K562 (cell line): ENCODE measurements around the gene RILP. TPM values are rescaled to one million over a fixed set of nuclear protein-coding genes. Genes with fewer than 3 reads are reported as not detected.

Source experiments
- ATAC-seq: fragments of 200-7000 bp; cut with Tn5 transposase; 3 replicates; pipeline ENCODE4 v1.9.1; 2020; ENCODE audit warnings: moderate library complexity
- BruUV-seq: library from RNA; stranded (reverse); fragments of 400-500 nt; replicated peaks from 2 replicates; lab custom pipeline; 2021; lab: Mats Ljungman, UMichigan
- CTCF ChIA-PET: fragments of 300-600 bp; formaldehyde crosslinking; extraction: SDS; loops from one replicate; lab custom pipeline; 2021; ENCODE audit warnings: low intra/inter-chr PET ratio; lab: Yijun Ruan, JAX
- POLR2A ChIA-PET: fragments of 300-600, 350-650 bp; sonication (Branson Sonifier 250); formaldehyde crosslinking; extraction: SDS; loops from one replicate; lab custom pipeline; 2021; ENCODE audit warnings: antibody characterized with exemption, inconsistent platforms; lab: Yijun Ruan, JAX
- DNase-seq, 4 experiments: peaks; one replicate each; pipeline versions ENCODE4 v3.0.0 to v3.0.0-alpha.2; 2011 to 2018; ENCODE audit warnings: low spot score in 3 of 4, mixed read lengths in 3 of 4; ENCODE audit errors: extremely low read depth in 1 of 4
- FAIRE-seq: peaks from 2 replicates; lab custom pipeline; 2011; peaks lifted over from hg19 to GRCh38; lab: Jason Lieb, UNC
- H2AFZ ChIP-seq: 2 replicates; pipeline ENCODE4 v1.6.0; 2011; ENCODE audit warnings: low read depth, low read length, control low read depth, inconsistent platforms
- H3K27ac ChIP-seq: fragments of 200-600 bp; 3 replicates; pipeline ENCODE4 v1.8.0; 2011; ENCODE audit warnings: low read depth, mild to moderate bottlenecking, control low read depth, inconsistent platforms, low read length, moderate library complexity, mixed read lengths; ENCODE audit errors: extremely low read depth
- H3K27me3 ChIP-seq, 2 experiments: fragments of 300-600 bp in 1 of 2; 2 replicates in 1 of 2; 3 replicates in 1 of 2; pipeline versions ENCODE4 v1.6.0 to v1.8.0; 2011; ENCODE audit warnings: inconsistent platforms in 2 of 2, low read length in 2 of 2, mild to moderate bottlenecking in 1 of 2, mixed read lengths in 1 of 2, moderate library complexity in 1 of 2; ENCODE audit not compliant: control insufficient read depth in 2 of 2, insufficient read depth in 2 of 2
- H3K36me3 ChIP-seq: fragments of 300-600 bp; 3 replicates; pipeline ENCODE4 v1.8.0; 2011; ENCODE audit warnings: mild to moderate bottlenecking, low read length, inconsistent platforms; ENCODE audit not compliant: control insufficient read depth, insufficient read depth
- H3K4me1 ChIP-seq, 2 experiments: fragments of 200-600 bp in 1 of 2; replicated peaks in 1 of 2; 2 replicates in 1 of 2; 3 replicates in 1 of 2; pipeline versions ENCODE4 v1.5.1 to v1.8.0; 2011; ENCODE audit warnings: inconsistent platforms in 2 of 2, low read length in 2 of 2, mild to moderate bottlenecking in 1 of 2, mixed read lengths in 1 of 2, moderate library complexity in 1 of 2; ENCODE audit not compliant: control insufficient read depth in 2 of 2, insufficient read depth in 2 of 2
- H3K4me2 ChIP-seq: 2 replicates; pipeline ENCODE4 v1.6.1; 2011; ENCODE audit warnings: low read length, control low read depth, inconsistent platforms, mixed read lengths; ENCODE audit not compliant: insufficient read depth
- H3K4me3 ChIP-seq: fragments of 200-600 bp; sonication (generic), shearing (Covaris generic); 2 replicates; pipeline ENCODE4 v1.5.1; 2016; ENCODE audit warnings: control low read depth, inconsistent platforms
- H3K79me2 ChIP-seq: fragments of 200-600 bp; 3 replicates; pipeline ENCODE4 v1.8.0; 2011; ENCODE audit warnings: low read length, inconsistent platforms; ENCODE audit not compliant: control insufficient read depth, insufficient read depth
- H3K9ac ChIP-seq, 2 experiments: 2 replicates each; pipeline versions ENCODE4 v1.6.0 to v1.6.1; 2011; ENCODE audit warnings: low read depth in 2 of 2, low read length in 2 of 2, control low read depth in 1 of 2, inconsistent platforms in 1 of 2, mild to moderate bottlenecking in 1 of 2, mixed read lengths in 1 of 2; ENCODE audit not compliant: insufficient read depth in 1 of 2
- H3K9me1 ChIP-seq: one replicate; pipeline ENCODE4 v1.6.0; 2011; ENCODE audit warnings: inconsistent platforms, mild to moderate bottlenecking, low read length, moderate library complexity; ENCODE audit not compliant: control insufficient read depth, insufficient read depth
- H3K9me3 ChIP-seq: replicated peaks from 2 replicates; pipeline ENCODE4 v1.5.1; 2011; ENCODE audit warnings: low read depth, low read length, inconsistent platforms; ENCODE audit not compliant: control insufficient read depth, insufficient read depth
- H4K20me1 ChIP-seq: replicated peaks from 2 replicates; pipeline ENCODE4 v1.6.1; 2011; ENCODE audit warnings: low read length, inconsistent platforms, mixed read lengths; ENCODE audit not compliant: control insufficient read depth, insufficient read depth
- BACH1 ChIP-seq: fragments of 200-800 bp; sonication (Bioruptor generic); IDR thresholded peaks from 2 replicates; pipeline ENCODE4 v1.6.1; 2016; ENCODE audit warnings: missing genetic modification characterization, missing compliant biosample characterization
- BRCA1 ChIP-seq, 2 experiments: fragments of 450-650 bp in 1 of 2; sonication (generic) in 1 of 2; formaldehyde crosslinking in 1 of 2; IDR thresholded peaks; 2 replicates each; pipeline versions ENCODE4 v1.5.0 to v1.6.1; 2017 to 2020; ENCODE audit warnings: mild to moderate bottlenecking in 1 of 2, missing genetic modification reagents in 1 of 2
- CHD1 ChIP-seq: fragments of 200-600 bp; sonication (generic); IDR thresholded peaks from one replicate; pipeline ENCODE4 v1.6.1; 2012; ENCODE audit warnings: mild to moderate bottlenecking, moderate library complexity, low read length, inconsistent platforms
- ERF ChIP-seq: fragments of 450-650 bp; formaldehyde crosslinking; IDR thresholded peaks from 2 replicates; pipeline ENCODE4 v1.4.0; 2020; ENCODE audit warnings: mild to moderate bottlenecking, mixed read lengths
- HDAC8 ChIP-seq: fragments of 450-650 bp; IDR thresholded peaks from 2 replicates; pipeline ENCODE4 v1.6.1; 2016; ENCODE audit warnings: mild to moderate bottlenecking, missing genetic modification characterization, moderate library complexity, missing compliant biosample characterization
- MTA3 ChIP-seq: fragments of 450-650 bp; formaldehyde crosslinking; IDR thresholded peaks from 2 replicates; pipeline ENCODE4 v1.6.1; 2017; ENCODE audit warnings: mild to moderate bottlenecking, borderline replicate concordance
- NFATC3 ChIP-seq: fragments of 450-650 bp; IDR thresholded peaks from 2 replicates; pipeline ENCODE4 v1.6.1; 2017; ENCODE audit warnings: mild to moderate bottlenecking
- POLR2A ChIP-seq: fragments of 450-650 bp; conservative IDR thresholded peaks from 2 replicates; pipeline ENCODE4 v1.6.1; 2016
- POLR2G ChIP-seq: fragments of 200-400 bp; formaldehyde crosslinking; IDR thresholded peaks from 2 replicates; pipeline ENCODE4 v1.6.1; 2017; ENCODE audit warnings: low read depth, mild to moderate bottlenecking, antibody characterized with exemption, low read length, moderate library complexity
- SAFB2 ChIP-seq: fragments of 200-400 bp; formaldehyde crosslinking; IDR thresholded peaks from 2 replicates; pipeline ENCODE4 v1.6.1; 2018; ENCODE audit warnings: borderline replicate concordance, low read length, low read depth, moderate library complexity; ENCODE audit not compliant: severe bottlenecking
- SMAD4 ChIP-seq: fragments of 250-450 bp; sonication (Bioruptor Pico); conservative IDR thresholded peaks from 2 replicates; pipeline ENCODE4 v1.8.0; 2021; ENCODE audit warnings: inconsistent platforms, mild to moderate bottlenecking, moderate library complexity
- ZFP1 ChIP-seq: fragments of 450-650 bp; formaldehyde crosslinking; IDR thresholded peaks from 2 replicates; pipeline ENCODE4 v1.4.0; 2020; ENCODE audit warnings: mild to moderate bottlenecking, mixed read lengths
- ZKSCAN8 ChIP-seq: fragments of 200-800 bp; sonication (Bioruptor generic); IDR thresholded peaks from 2 replicates; pipeline ENCODE4 v1.6.1; 2016; ENCODE audit warnings: missing genetic modification characterization, missing compliant biosample characterization
- ZNF644 ChIP-seq: fragments of 200-800 bp; sonication (Bioruptor generic); IDR thresholded peaks from 2 replicates; pipeline ENCODE4 v1.6.1; 2016; ENCODE audit warnings: low read depth, missing genetic modification characterization, missing compliant biosample characterization
- ZNF668 ChIP-seq: fragments of 250-450 bp; sonication (Bioruptor Pico); IDR thresholded peaks from 2 replicates; pipeline ENCODE4 v1.8.0; 2022; ENCODE audit warnings: mild to moderate bottlenecking, inconsistent platforms
- ZNF76 ChIP-seq: fragments of 250-450 bp; sonication (Bioruptor Pico); IDR thresholded peaks from 2 replicates; pipeline ENCODE4 v1.4.0; 2020; ENCODE audit warnings: mild to moderate bottlenecking, moderate library complexity, borderline replicate concordance
- ZNF77 ChIP-seq: fragments of 250-450 bp; sonication (Bioruptor Pico); IDR thresholded peaks from 2 replicates; pipeline ENCODE4 v1.5.0; 2020
- WGBS: fragments of 100-300 bp; shearing (Covaris generic); methylation state at CpG from one replicate; pipeline ENCODE4 v1.1.6; 2016; ENCODE audit warnings: low coverage, mixed read lengths; ENCODE audit not compliant: insufficient coverage; ENCODE audit errors: missing lambda C conversion rate; 5-methylcytosine and 5-hydroxymethylcytosine counted together
- in situ Hi-C: fragments of 300-500 bp; cut with MboI; formaldehyde crosslinking; loops from 4 replicates; pipeline ENCODE4 v1.15.0; 2018; ENCODE audit warnings: inconsistent platforms, mixed read lengths
- intact Hi-C: fragments of 100-400 bp; cut with micrococcal nuclease; formaldehyde crosslinking; loops from 2 replicates; pipeline ENCODE4 v1.14.2; 2022
- polyA plus RNA-seq, 8 experiments: library from polyadenylated mRNA; depleted of rRNA in 4 of 8; stranded (reverse) in 5 of 8; unstranded in 3 of 8; fragments of >200 nt; fragmentation: Nextera tagmentation in 2 of 8; fragmentation: Illumina TruSeq in 1 of 8; extraction: Ambion mirVana in 2 of 8; extraction: Trizol in 1 of 8; gene quantifications; 2 replicates each; pipeline versions ENCODE4 v1.2.1 to v1.2.3, GENCODE V29; 2011 to 2014; ENCODE audit warnings: inconsistent platforms in 1 of 8, missing spikeins in 1 of 8
- total RNA-seq, 7 experiments: library from RNA; depleted of rRNA in 6 of 7; stranded (reverse); fragments of >200 nt in 6 of 7; fragmentation: Illumina TruSeq in 2 of 7; extraction: Trizol in 2 of 7; gene quantifications; 2 replicates each; pipeline versions ENCODE4 v1.2.1 to v1.2.3, GENCODE V29; 2011 to 2021; ENCODE audit warnings: low replicate concordance in 1 of 7
- TF ChIP-seq, protein P1 (sequence below): fragments of 250-450 bp; sonication (Bioruptor Pico); IDR thresholded peaks from 2 replicates; pipeline ENCODE4 v1.8.0; 2021; ENCODE audit warnings: moderate library complexity, mild to moderate bottlenecking, inconsistent platforms
- TF ChIP-seq, protein P2 (sequence below): IDR thresholded peaks from 2 replicates; pipeline ENCODE4 v1.6.1; 2016; ENCODE audit warnings: missing genetic modification characterization, missing compliant biosample characterization

The RILP gene
- total and polyA plus RNA-seq, 9 of the 15 experiments (the other 6 are each of a cell fraction or from before 2014, with no cell fraction given): 0.75 to 54.9 (median 27.8) TPM

DNA sequence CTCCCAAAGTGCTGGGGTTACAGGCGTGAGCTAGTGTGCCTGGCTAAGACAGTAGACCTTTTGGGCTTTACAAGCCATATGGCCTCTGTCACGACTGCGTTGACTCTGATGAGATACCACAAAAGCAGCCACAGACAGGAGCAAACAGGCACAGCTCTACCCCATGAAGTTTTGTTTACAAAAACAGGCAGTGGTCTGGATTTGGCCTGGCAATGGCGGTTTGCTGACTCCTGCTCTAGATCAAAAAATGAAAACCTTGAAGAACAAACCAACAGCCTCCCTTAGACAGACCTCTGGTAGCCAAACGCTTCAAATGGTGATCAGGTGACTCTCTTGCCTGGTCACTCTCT, 41.7 kb downstream of the RILP start (continued):
- TF ChIP-seq HDAC8 (tag) (no peak), ERF (CRISPR knock-in tag) (no peak), POLR2A (no peak)
- TF ChIP-seq, protein P1, sequence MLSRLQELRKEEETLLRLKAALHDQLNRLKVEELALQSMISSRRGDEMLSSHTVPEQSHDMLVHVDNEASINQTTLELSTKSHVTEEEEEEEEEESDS (CRISPR knock-in tag): no peak

DNA sequence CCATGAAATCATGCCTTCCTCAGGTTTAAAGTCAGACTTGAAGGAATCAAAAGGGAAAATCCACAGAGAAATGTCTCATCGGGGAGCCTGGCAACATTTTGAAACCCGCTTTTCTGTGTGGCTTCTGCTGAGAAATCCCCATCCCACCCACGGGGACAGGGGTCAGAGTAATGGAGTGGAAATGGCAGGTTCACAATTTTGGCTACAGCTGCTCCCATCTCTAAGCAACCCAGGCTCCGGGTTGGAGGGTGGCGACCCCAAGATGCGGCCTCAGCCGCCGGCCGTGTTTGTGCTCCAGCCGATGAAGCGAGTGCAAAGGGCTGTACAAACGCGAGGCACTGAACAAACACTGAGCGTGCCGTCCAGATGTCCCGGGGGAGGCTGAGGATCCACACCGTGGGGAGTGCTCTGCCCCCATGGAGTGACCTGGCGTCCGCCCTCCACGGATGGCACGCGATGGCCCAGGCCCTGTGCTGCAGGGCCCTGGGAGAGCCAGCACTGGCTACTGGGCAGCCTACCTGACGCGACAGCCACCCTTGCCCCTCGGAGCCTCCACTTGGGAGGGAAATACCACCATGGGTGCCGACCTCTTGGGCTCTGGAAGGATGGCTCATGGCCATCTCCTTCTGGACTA, 43.2 kb downstream of the RILP start:
- WGBS: 68% methylated on average over 7 of the region's 26 CpGs
- FAIRE-seq: no peak
- Histone ChIP-seq H3K9me3 (0 out of 2 replicates have a peak, but pooled peaks cover 3% of the 10 kb centered on the region), H3K4me2 (no peak overlapping the region), H4K20me1 (no peaks in the 10 kb centered on the region), H3K9me1 (no peaks in the 10 kb centered on the region), H2AFZ (no peak overlapping the region), H3K4me3 (no peak overlapping the region), H3K9ac (peak overlapping the region in 1 of 2 experiments; percentile 58; a peak in 1 of 4 replicates), H3K27ac (no peak overlapping the region), H3K4me1 (peaks cover 0 to 12% of the 10 kb centered on the region in 2 experiments; a peak in 2 of 5 replicates), H3K36me3 (no peaks in the 10 kb centered on the region), H3K27me3 (no peaks in the 10 kb centered on the region), H3K79me2 (no peaks in the 10 kb centered on the region)
- in situ Hi-C loops: no loop called here
- intact Hi-C loops: no loop called here
- no TSS peak for BruUV-seq
- TF ChIP-seq SMAD4 (no peak), BACH1 (tag) (no peak), POLR2G (no peak), NFATC3 (no peak), ZKSCAN8 (CRISPR knock-in tag) (no peak), SAFB2 (no peak), ZNF644 (tag) (no peak), CHD1 (no peak), ZFP1 (CRISPR knock-in tag) (no peak), ZNF668 (no peak), MTA3 (no peak), ZNF77 (no peak), ZNF76 (CRISPR knock-in tag) (no peak), BRCA1 (IDR thresholded peaks at IDR 0.05) (no peak), BRCA1 (CRISPR knock-in tag; IDR thresholded peaks at IDR 0.05) (no peak)
- TF ChIP-seq, protein P2, sequence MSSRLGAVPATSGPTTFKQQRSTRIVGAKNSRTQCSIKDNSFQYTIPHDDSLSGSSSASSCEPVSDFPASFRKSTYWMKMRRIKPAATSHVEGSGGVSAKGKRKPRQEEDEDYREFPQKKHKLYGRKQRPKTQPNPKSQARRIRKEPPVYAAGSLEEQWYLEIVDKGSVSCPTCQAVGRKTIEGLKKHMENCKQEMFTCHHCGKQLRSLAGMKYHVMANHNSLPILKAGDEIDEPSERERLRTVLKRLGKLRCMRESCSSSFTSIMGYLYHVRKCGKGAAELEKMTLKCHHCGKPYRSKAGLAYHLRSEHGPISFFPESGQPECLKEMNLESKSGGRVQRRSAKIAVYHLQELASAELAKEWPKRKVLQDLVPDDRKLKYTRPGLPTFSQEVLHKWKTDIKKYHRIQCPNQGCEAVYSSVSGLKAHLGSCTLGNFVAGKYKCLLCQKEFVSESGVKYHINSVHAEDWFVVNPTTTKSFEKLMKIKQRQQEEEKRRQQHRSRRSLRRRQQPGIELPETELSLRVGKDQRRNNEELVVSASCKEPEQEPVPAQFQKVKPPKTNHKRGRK (tag): no peak
- ChIA-PET POLR2A (interaction anchor here (0.6 to 1.6 kb wide), 3 partner anchors 8 to 12 kb away, joined by 3 read pairs; no protein-coding TSS in a partner anchor), CTCF (no interaction called here)
- ATAC-seq: no peak
- DNase-seq: no peak
